HEK293 (cell line): ENCODE data around the gene CENPP.

Experiments used
- FEZF1 ChIP-seq: fragments of 450-650 bp; formaldehyde crosslinking; IDR thresholded peaks from 2 replicates; pipeline ENCODE4 v1.5.1; 2016; ENCODE audit warnings: missing biosample characterization, missing genetic modification characterization
- HOXA7 ChIP-seq: sonication (generic); formaldehyde crosslinking; IDR thresholded peaks from 2 replicates; pipeline ENCODE4 v1.8.1; 2022; ENCODE audit warnings: missing genetic modification reagents, borderline replicate concordance
- HOXD13 ChIP-seq: sonication (generic); formaldehyde crosslinking; IDR thresholded peaks from 2 replicates; pipeline ENCODE4 v1.8.0; 2022; ENCODE audit warnings: missing genetic modification reagents, borderline replicate concordance
- KLF7 ChIP-seq: fragments of 450-650 bp; formaldehyde crosslinking; IDR thresholded peaks from 2 replicates; pipeline ENCODE4 v1.5.1; 2016; ENCODE audit warnings: missing biosample characterization, missing genetic modification characterization, borderline replicate concordance
- KLF9 ChIP-seq: fragments of 450-650 bp; formaldehyde crosslinking; IDR thresholded peaks from 2 replicates; pipeline ENCODE4 v1.5.1; 2016; ENCODE audit warnings: missing biosample characterization, missing genetic modification characterization, low read depth
- PRDM10 ChIP-seq: fragments of 450-650 bp; formaldehyde crosslinking; IDR thresholded peaks from 2 replicates; pipeline ENCODE4 v1.5.1; 2016; ENCODE audit warnings: missing biosample characterization, missing genetic modification characterization
- SP7 ChIP-seq: fragments of 450-650 bp; formaldehyde crosslinking; IDR thresholded peaks from 2 replicates; pipeline ENCODE4 v1.5.1; 2016; ENCODE audit warnings: missing biosample characterization, missing genetic modification characterization
- ZBTB48 ChIP-seq: fragments of 450-650 bp; formaldehyde crosslinking; IDR thresholded peaks from 2 replicates; pipeline ENCODE4 v1.5.1; 2016; ENCODE audit warnings: missing biosample characterization, missing genetic modification characterization
- ZFHX2 ChIP-seq: fragments of 450-650 bp; formaldehyde crosslinking; conservative IDR thresholded peaks from 2 replicates; pipeline ENCODE4 v1.5.1; 2016; ENCODE audit warnings: missing biosample characterization, missing genetic modification characterization
- ZNF10 ChIP-seq: fragments of 450-650 bp; formaldehyde crosslinking; IDR thresholded peaks from 2 replicates; pipeline ENCODE4 v1.5.1; 2017; ENCODE audit warnings: missing biosample characterization, missing genetic modification characterization
- ZNF114 ChIP-seq: fragments of 450-650 bp; formaldehyde crosslinking; IDR thresholded peaks from 2 replicates; pipeline ENCODE4 v1.5.0; 2017; ENCODE audit warnings: missing biosample characterization, missing genetic modification characterization
- ZNF133 ChIP-seq: fragments of 450-650 bp; formaldehyde crosslinking; IDR thresholded peaks from 2 replicates; pipeline ENCODE4 v1.5.1; 2016; ENCODE audit warnings: missing biosample characterization, missing genetic modification characterization
- ZNF138 ChIP-seq: fragments of 450-650 bp; formaldehyde crosslinking; IDR thresholded peaks from 2 replicates; pipeline ENCODE4 v1.5.1; 2016; ENCODE audit warnings: missing biosample characterization, missing genetic modification characterization, borderline replicate concordance
- ZNF140 ChIP-seq: fragments of 450-650 bp; formaldehyde crosslinking; IDR thresholded peaks from 2 replicates; pipeline ENCODE4 v1.5.1; 2016; ENCODE audit warnings: missing biosample characterization, missing genetic modification characterization
- ZNF169 ChIP-seq: fragments of 450-650 bp; formaldehyde crosslinking; IDR thresholded peaks from 2 replicates; pipeline ENCODE4 v1.5.1; 2016; ENCODE audit warnings: missing biosample characterization, missing genetic modification characterization
- ZNF335 ChIP-seq: fragments of 450-650 bp; formaldehyde crosslinking; conservative IDR thresholded peaks from 2 replicates; pipeline ENCODE4 v1.5.1; 2016; ENCODE audit warnings: missing biosample characterization, missing genetic modification characterization
- ZNF350 ChIP-seq: fragments of 450-650 bp; formaldehyde crosslinking; IDR thresholded peaks from 2 replicates; pipeline ENCODE4 v1.5.0; 2017; ENCODE audit warnings: missing biosample characterization, mild to moderate bottlenecking, missing genetic modification characterization
- ZNF354C ChIP-seq: fragments of 450-650 bp; formaldehyde crosslinking; IDR thresholded peaks from 2 replicates; pipeline ENCODE4 v1.5.1; 2016; ENCODE audit warnings: missing biosample characterization, missing genetic modification characterization, low read depth, borderline replicate concordance
- ZNF391 ChIP-seq: fragments of 450-650 bp; formaldehyde crosslinking; IDR thresholded peaks from 2 replicates; pipeline ENCODE4 v1.5.1; 2016; ENCODE audit warnings: low read depth, missing biosample characterization, missing genetic modification characterization, borderline replicate concordance
- ZNF449 ChIP-seq: fragments of 450-650 bp; formaldehyde crosslinking; IDR thresholded peaks from 2 replicates; pipeline ENCODE4 v1.5.1; 2017; ENCODE audit warnings: missing biosample characterization, mild to moderate bottlenecking, missing genetic modification characterization, moderate library complexity
- ZNF488 ChIP-seq: fragments of 450-650 bp; formaldehyde crosslinking; IDR thresholded peaks from 2 replicates; pipeline ENCODE4 v1.5.1; 2016; ENCODE audit warnings: missing biosample characterization, missing genetic modification characterization
- ZNF521 ChIP-seq: fragments of 450-650 bp; formaldehyde crosslinking; IDR thresholded peaks from 2 replicates; pipeline ENCODE4 v1.5.1; 2017; ENCODE audit warnings: missing biosample characterization, mild to moderate bottlenecking, missing genetic modification characterization
- ZNF610 ChIP-seq: fragments of 450-650 bp; formaldehyde crosslinking; IDR thresholded peaks from 2 replicates; pipeline ENCODE4 v1.5.1; 2016; ENCODE audit warnings: missing biosample characterization, missing genetic modification characterization, borderline replicate concordance
- ZNF658 ChIP-seq: fragments of 450-650 bp; formaldehyde crosslinking; IDR thresholded peaks from 2 replicates; pipeline ENCODE4; 2016; ENCODE audit warnings: missing biosample characterization, missing genetic modification characterization
- ZNF677 ChIP-seq: fragments of 450-650 bp; IDR thresholded peaks from 2 replicates; pipeline ENCODE4 v1.5.0; 2018; ENCODE audit warnings: missing biosample characterization, mild to moderate bottlenecking, missing genetic modification characterization, moderate library complexity
- ZNF704 ChIP-seq: fragments of 450-650 bp; formaldehyde crosslinking; IDR thresholded peaks from 2 replicates; pipeline ENCODE4 v1.5.1; 2016; ENCODE audit warnings: missing biosample characterization, missing genetic modification characterization
- ZNF776 ChIP-seq: fragments of 450-650 bp; formaldehyde crosslinking; IDR thresholded peaks from 2 replicates; pipeline ENCODE4 v1.5.0; 2017; ENCODE audit warnings: missing biosample characterization, missing genetic modification characterization, borderline replicate concordance
- ZNF843 ChIP-seq: fragments of 450-650 bp; formaldehyde crosslinking; IDR thresholded peaks from 2 replicates; pipeline ENCODE4 v1.5.1; 2016; ENCODE audit warnings: missing biosample characterization, missing genetic modification characterization
- ZSCAN18 ChIP-seq: fragments of 450-650 bp; formaldehyde crosslinking; IDR thresholded peaks from 2 replicates; pipeline ENCODE4 v1.5.1; 2016; ENCODE audit warnings: missing biosample characterization, missing genetic modification characterization
- ZSCAN5A ChIP-seq: fragments of 450-650 bp; formaldehyde crosslinking; IDR thresholded peaks from 2 replicates; pipeline ENCODE4 v1.5.1; 2016; ENCODE audit warnings: missing biosample characterization, missing genetic modification characterization
- ZXDB ChIP-seq: fragments of 450-650 bp; formaldehyde crosslinking; IDR thresholded peaks from 2 replicates; pipeline ENCODE4 v1.5.1; 2016; ENCODE audit warnings: missing biosample characterization, missing genetic modification characterization

CENPP gene

GRCh38 chr9:92325269-92325990, at the start of gene CENPP, which contains the start of gene NOL8 (continued):
- TF ChIP-seq ZSCAN18 (tag by site-specific recombination), result peak; percentile 89
- peak; percentile 69; the same call in 1 of the 2 replicates for TF ChIP-seq ZNF610 (tag by site-specific recombination)
- peak; percentile 91 for TF ChIP-seq SP7 (tag by site-specific recombination)
- peak; percentile 72 for TF ChIP-seq ZNF335 (tag by site-specific recombination)
- TF ChIP-seq ZNF10 (tag by site-specific recombination), result peak; percentile 56
- no peak for TF ChIP-seq ZNF138 (tag by site-specific recombination)
- peak; percentile 81 for TF ChIP-seq FEZF1 (tag by site-specific recombination)
- TF ChIP-seq ZXDB, result peak; percentile 98
- no peak for TF ChIP-seq ZNF449 (tag by site-specific recombination)
- TF ChIP-seq KLF9 (tag by site-specific recombination), result peak; percentile 76
- TF ChIP-seq HOXA7 (CRISPR knock-in tag), result no peak
- peak; percentile 84 for TF ChIP-seq ZBTB48 (tag by site-specific recombination)
- no peak for TF ChIP-seq ZNF114
- TF ChIP-seq ZNF354C (tag by site-specific recombination), result no peak
- no peak for TF ChIP-seq ZNF169
- peak; percentile 74 for TF ChIP-seq ZNF843 (tag by site-specific recombination)
- TF ChIP-seq ZNF488 (tag by site-specific recombination), result no peak
- no peak for TF ChIP-seq ZNF350 (tag by site-specific recombination)
- no peak for TF ChIP-seq ZNF521 (tag by site-specific recombination)
- peak; percentile 97 for TF ChIP-seq ZNF391 (tag by site-specific recombination)
- TF ChIP-seq ZNF677, result no peak
- TF ChIP-seq PRDM10 (tag by site-specific recombination), result peak; percentile 100
- TF ChIP-seq ZFHX2 (tag by site-specific recombination), result peak; percentile 83
- TF ChIP-seq ZNF658 (tag by site-specific recombination), result no peak
- no peak for TF ChIP-seq ZNF133
- TF ChIP-seq ZNF776 (tag by site-specific recombination), result no peak
- no peak; the same call in 1 of the 2 replicates for TF ChIP-seq HOXD13
- TF ChIP-seq ZNF704 (tag by site-specific recombination), result no peak
- peak; percentile 76; the same call in 1 of the 2 replicates for TF ChIP-seq ZSCAN5A (tag by site-specific recombination)
- TF ChIP-seq KLF7 (tag by site-specific recombination), result peak; percentile 79; the same call in 1 of the 2 replicates
- TF ChIP-seq ZNF140 (tag by site-specific recombination), result no peak
